D341Med (cell line): Measurements from ENCODE around the gene GAL3ST3.

ENCODE experiments used
- DNase-seq: peaks from one replicate; pipeline ENCODE4 v3.0.0; 2012; ENCODE audit warnings: low spot score

Gene GAL3ST3

GRCh38 chr11:66069715-66070603 is 21.0 kb upstream of the GAL3ST3 start, which contains the start of gene PACS1:
Gene PACS1 (plus strand): TSS chr11:66070272. CDS start chr11:66070487, 215 bp downstream.
- peak; percentile 91 for DNase-seq

GRCh38 chr11:66068923-66069714 is 20.2 kb upstream of the GAL3ST3 start:
- DNase-seq, result peak; percentile 82

DNA sequence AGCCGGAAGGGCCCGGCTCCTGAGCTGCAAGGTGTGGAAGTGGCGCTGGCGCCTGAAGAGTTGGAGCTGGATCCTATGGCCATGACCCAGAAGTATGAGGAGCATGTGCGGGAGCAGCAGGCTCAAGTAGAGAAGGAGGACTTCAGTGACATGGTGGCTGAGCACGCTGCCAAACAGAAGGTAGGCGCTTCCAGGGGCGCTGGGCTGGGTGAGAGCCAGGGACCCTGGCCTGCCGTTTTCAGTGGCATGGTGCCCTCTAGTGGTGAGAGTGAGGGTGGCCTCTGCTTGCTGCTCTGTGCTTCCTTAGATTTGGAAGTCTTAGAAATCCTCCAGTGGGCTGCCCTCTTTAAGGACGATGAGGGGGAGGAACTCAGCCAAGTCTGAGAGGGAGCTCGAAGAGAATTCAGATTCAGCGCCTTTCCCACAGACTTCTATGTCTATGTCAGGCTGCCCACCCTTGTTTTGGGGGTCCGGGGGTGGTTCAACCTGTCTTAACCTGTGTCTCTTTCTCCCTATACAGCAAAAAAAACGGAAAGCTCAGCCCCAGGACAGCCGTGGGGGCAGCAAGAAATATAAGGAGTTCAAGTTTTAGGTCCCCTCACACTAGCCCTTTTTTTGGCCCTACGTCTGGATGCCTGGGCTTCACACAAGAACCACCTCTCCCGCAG is 19.3 kb upstream of the GAL3ST3 start:
- DNase-seq, result peak; percentile 87

DNA sequence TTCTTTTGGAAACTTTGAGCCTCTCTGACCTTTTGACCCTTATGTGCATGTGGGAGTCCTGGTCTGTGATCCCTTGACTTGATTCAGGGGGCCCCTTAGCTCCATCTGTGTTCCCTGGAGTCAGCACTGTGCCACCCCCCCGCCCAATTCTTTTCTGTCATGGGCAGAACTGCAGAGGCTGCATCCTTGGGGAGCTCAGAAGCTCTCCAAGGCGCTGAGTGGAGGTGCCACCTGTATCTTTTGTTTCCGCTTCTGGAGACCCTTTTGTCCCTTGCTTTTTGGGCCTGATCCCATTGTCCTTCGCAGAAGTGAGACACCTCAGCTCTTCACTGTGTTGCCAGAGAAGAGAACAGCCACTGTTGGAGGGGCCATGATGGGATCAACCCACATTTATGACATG is 18.7 kb upstream of the GAL3ST3 start:
- no peak for DNase-seq

GRCh38 chr11:66066751-66067150 is 17.8 kb upstream of the GAL3ST3 start:
- no peak for DNase-seq

DNA sequence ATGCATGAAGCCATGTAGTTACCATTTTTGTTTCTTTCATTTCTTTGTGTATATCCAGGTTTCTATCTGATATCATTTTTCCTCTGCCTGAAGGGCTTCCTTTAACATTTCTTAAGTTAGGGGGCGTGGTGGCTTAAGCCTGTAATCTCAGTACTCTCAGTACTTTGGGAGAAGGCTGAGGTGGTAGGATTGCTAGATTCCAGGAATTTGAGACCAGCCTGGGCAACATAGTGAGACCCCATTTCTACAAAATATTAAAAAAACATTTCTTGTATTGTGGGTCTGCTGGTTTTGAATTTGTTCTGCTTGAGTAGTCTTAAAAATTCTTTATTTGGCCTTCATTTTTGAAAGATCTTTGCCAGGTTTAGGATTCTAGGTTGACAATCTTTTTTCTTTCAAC is 15.6 kb upstream of the GAL3ST3 start:
- DNase-seq, result no peak

- no peak for DNase-seq
Observed at GRCh38 chr11:66063900-66064299, 14.9 kb upstream of the GAL3ST3 start.

DNA sequence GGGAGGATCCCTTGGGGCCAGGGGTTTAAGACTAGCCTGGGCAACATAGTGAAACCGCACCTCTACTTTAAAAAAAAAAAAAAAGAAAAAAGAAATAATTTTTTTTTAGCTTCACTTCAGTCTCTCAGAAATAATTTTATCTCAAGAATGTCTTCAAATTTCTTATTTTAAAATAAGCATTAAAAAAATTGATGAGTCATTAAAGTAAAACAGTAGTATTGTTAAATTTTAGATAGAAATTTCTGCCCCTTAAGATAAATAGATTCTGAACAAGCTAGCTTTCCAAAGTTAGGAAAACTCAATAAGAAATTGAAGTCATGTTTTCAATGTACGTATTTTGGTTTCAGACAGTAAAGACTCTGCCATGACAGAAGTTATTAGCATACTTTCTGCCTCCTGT is 13.4 kb upstream of the GAL3ST3 start:
- DNase-seq, result no peak

- no peak for DNase-seq
Observed at GRCh38 chr11:66061268-66061667, 12.3 kb upstream of the GAL3ST3 start.

GRCh38 chr11:66059966-66060680 is 11.2 kb upstream of the GAL3ST3 start:
- DNase-seq, result no peak

DNA sequence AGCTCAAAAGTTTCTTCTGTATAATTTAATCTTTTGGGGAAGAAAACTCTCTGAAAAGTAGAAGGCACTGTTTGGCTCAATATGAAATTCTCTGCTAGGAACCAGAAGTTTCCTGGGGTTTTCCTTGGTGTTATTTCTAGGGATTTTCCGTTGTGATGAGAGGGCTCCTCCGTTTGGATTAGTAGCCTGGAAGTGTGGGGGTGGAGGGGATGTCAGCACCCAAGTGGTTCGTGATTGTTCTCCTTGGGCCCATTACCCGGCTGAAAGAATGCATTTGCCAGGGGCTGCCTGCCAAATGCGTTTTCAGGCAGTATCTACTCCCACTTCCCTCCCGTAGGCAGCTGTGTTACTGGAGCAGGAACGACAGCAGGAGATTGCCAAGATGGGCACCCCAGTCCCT is 7.5 kb upstream of the GAL3ST3 start:
- DNase-seq, result no peak

DNA sequence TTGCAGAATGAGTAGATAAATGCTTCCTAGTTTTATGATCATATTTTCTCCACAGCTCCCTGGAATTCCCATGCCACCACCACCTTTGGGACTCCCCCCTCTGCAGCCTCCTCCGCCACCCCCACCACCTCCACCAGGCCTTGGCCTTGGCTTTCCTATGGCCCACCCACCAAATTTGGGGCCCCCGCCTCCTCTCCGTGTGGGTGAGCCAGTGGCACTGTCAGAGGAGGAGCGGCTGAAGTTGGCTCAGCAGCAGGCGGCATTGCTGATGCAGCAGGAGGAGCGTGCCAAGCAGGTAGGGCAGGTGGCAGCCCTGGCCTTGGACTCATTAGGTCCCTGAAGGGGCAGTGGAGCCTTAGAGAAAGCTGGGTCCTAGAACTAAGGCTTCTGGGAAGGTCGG is 6.1 kb upstream of the GAL3ST3 start:
- DNase-seq, result no peak

- DNase-seq, result no peak
Observed at GRCh38 chr11:66052664-66052982, 3.7 kb upstream of the GAL3ST3 start.

DNA sequence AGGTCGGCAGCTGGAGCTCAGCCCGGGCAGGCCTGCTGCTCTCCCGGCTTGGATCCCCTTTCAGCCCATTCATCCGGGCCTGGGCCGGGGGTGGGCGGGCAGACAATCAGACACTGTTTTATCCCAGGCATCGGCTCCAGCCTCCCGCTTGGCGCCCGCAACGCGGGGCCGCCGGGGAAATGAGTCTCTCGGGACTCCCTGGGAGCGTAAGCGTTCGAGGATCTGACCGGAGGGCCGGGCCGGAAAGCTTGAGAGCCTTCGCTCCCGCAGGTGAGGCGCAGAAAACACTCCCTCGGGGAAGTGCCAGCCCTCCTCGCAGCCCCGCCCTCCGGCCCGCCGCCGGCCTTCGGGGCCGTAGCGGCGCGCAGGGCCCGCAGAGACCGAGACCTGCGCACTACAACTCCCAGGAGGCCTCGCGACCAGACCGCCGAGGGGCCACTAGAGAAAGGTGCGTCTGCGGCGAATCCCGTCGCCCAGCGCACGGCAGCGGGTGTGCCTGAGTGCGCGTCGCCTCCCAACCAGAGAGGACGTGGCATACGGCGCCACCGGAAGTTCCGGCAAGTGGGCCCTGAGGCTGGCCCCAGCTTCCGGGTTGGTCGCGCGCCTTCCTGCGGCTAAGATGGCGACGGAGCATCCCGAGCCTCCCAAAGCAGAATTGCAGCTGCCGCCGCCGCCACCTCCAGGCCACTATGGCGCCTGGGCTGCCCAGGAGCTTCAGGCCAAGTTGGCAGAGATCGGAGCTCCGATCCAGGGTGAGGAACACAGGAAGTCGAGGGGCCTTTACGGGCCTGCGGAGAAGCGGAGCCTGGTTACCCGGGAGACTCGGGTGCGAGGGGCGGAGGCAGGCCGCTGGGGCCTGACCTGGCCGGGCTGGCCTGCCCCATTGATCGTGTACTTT is 3.1 kb upstream of the GAL3ST3 start, which contains the start of gene SF3B2:
TSS of gene SF3B2 (plus strand) at position 599 of the 898 bp plus-strand sequence. CDS start at position 620, 21 bp downstream.
- DNase-seq, result peak; percentile 97

GRCh38 chr11:66051371-66051765 is 2.4 kb upstream of the GAL3ST3 start:
- no peak for DNase-seq

DNA sequence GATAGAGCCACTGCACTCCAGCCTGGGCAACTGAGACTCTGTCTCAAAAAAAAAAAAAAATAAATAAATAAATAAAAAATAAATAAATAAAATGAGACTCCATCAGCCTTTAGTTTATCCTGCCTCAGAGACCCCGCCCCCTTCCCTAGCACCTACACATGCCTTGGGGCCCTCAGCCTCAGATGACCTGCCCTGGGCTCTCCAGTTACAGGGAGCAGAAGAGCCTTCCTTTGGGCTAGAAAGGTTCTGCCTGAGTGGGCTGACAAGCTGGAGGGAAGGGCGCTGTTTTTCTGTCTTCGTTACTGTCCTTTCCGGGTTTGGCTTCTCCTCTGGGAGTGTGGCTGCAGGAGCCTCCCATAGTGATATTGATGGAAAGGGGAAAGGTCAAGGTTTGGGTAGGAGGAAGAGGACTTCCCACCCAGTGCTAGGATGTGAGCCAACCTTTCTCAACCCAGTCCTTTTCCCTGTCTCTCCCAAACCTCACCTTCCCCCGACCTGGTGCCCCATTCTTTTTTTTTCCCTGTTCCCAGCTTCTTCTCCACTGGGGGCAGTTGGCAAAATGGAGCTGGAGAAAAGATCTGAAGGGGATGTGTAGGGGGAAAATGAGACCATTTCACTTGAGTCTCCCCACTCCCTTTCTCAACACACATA is 1.7 kb upstream of the GAL3ST3 start:
- DNase-seq, result no peak

- DNase-seq, result no peak
Observed at GRCh38 chr11:66047541-66048365, 1.2 kb downstream of the GAL3ST3 start.

GRCh38 chr11:66046901-66047300 is 2.1 kb downstream of the GAL3ST3 start:
- DNase-seq, result no peak

DNA sequence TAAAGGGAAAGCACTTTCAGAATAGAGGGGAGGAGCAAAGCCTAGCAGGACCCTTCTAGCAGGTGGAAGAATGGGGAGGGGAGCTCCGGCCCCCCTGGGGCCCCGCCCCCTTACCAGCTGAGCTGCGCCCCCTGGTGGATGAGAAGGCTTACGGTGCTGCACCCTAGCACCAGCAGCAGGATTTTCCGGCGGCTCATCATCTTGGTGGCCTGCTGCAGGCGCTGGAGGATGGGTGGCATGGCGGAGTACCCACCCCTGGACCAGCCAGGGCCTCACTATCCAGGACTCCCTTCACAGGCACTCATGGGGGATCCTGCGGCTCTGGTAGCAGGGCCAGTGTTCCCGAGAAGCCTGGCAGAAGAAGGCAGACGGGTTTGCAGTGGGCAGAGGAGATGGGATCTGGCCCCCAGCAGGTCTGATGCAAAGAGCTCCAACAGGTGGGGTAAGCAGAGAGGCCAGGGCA is 3.8 kb downstream of the GAL3ST3 start:
- DNase-seq, result peak; percentile 93
